GM18517 (cell line): ENCODE results near the gene IMP4.

ENCODE experiments used
- ATAC-seq: cut with Tn5 transposase; IDR thresholded peaks from one replicate; pipeline ENCODE4 v1.9.1; 2021; ENCODE audit warnings: mild to moderate bottlenecking, moderate library complexity; ENCODE audit not compliant: unreplicated experiment

IMP4 gene

GRCh38 chr2:130391872-130392670, 49.4 kb downstream of the IMP4 start:
- ATAC-seq = no peak

DNA sequence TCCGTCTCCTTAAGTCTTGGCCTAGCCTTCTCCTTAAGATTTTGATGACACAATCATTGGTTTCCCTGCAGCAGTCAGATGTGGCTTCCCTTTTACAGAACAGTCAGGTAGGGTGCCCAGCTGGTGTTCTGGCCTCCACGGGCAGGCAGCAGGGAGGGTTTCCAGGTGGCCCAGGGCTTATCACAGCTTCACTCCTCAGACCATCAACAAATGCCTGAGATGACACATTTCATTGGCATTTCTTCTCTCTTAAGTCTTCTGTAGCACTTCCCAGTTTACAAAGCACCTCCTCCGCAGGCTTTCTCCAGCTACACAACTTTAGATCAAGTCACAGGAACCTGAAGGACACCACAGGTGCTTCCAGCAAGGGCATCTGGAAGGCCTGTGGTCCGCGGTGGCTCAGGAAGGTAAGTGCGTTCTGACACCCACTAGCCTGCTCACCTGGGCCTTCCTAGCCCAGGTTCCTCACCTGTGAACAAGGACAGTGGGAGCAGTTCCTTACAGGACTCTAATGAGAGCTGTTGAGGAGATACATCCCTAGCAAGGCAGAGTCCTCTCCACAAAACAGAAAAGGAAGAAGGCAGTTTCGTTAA, 50.7 kb downstream of the IMP4 start:
- no peak for ATAC-seq
